Keratinocyte (primary cell): ENCODE results near the gene TSC22D2. TPM values are rescaled to one million over a fixed set of nuclear protein-coding genes. Genes with fewer than 3 reads are reported as not detected.

Experiments
- DNase-seq: peaks from one replicate; pipeline ENCODE4 v3.0.0-alpha.2; 2011; ENCODE audit warnings: low read depth, missing footprints, low spot score
- FAIRE-seq: peaks from 2 replicates; lab custom pipeline; 2011; peaks lifted over from hg19 to GRCh38; lab: Jason Lieb, UNC
- H2AFZ ChIP-seq: 2 replicates; pipeline ENCODE4 v1.6.0; 2012; ENCODE audit warnings: low read length, control low read depth, inconsistent platforms; ENCODE audit not compliant: control insufficient read depth
- H3K27ac ChIP-seq: 2 replicates; pipeline ENCODE4 v1.5.1; 2011; ENCODE audit warnings: low read length; ENCODE audit not compliant: control insufficient read depth, insufficient read depth
- H3K27me3 ChIP-seq: 3 replicates; pipeline ENCODE4 v1.6.0; 2011; ENCODE audit warnings: low read length; ENCODE audit not compliant: control insufficient read depth, insufficient read depth; ENCODE audit errors: extremely low read depth
- H3K36me3 ChIP-seq, 2 experiments: 2 replicates in 1 of 2; 3 replicates in 1 of 2; pipeline ENCODE4 v1.5.1; 2011; ENCODE audit warnings: low read length in 2 of 2, mild to moderate bottlenecking in 1 of 2; ENCODE audit not compliant: control insufficient read depth in 2 of 2, insufficient read depth in 2 of 2; ENCODE audit errors: extremely low read depth in 1 of 2
- H3K4me1 ChIP-seq: 3 replicates; pipeline ENCODE4 v1.5.1; 2011; ENCODE audit warnings: low read length; ENCODE audit not compliant: control insufficient read depth, insufficient read depth; ENCODE audit errors: extremely low read depth
- H3K4me2 ChIP-seq: 3 replicates; pipeline ENCODE4 v1.6.0; 2011; ENCODE audit warnings: low read depth, low read length; ENCODE audit not compliant: control insufficient read depth, insufficient read depth; ENCODE audit errors: extremely low read depth
- H3K4me3 ChIP-seq, 3 experiments: fragments of 200-600 bp in 1 of 3; sonication (generic) in 1 of 3; 2 replicates in 2 of 3; 3 replicates in 1 of 3; pipeline ENCODE4 v1.5.1; 2011 to 2016; ENCODE audit warnings: low read length in 3 of 3, mild to moderate bottlenecking in 3 of 3, control low read depth in 2 of 3, inconsistent platforms in 1 of 3, low read depth in 1 of 3, mixed read lengths in 1 of 3, mixed run types in 1 of 3, moderate library complexity in 1 of 3; ENCODE audit not compliant: control insufficient read depth in 2 of 3, insufficient read depth in 2 of 3; ENCODE audit errors: extremely low read depth in 1 of 3
- H3K79me2 ChIP-seq: 2 replicates; pipeline ENCODE4 v1.6.0; 2012; ENCODE audit warnings: low read length; ENCODE audit not compliant: control insufficient read depth, insufficient read depth
- H3K9ac ChIP-seq: 3 replicates; pipeline ENCODE4 v1.6.0; 2011; ENCODE audit warnings: low read length; ENCODE audit not compliant: control insufficient read depth, insufficient read depth; ENCODE audit errors: extremely low read depth
- H3K9me1 ChIP-seq: 3 replicates; pipeline ENCODE4 v1.6.0; 2011; ENCODE audit warnings: low read length; ENCODE audit not compliant: control insufficient read depth, insufficient read depth; ENCODE audit errors: extremely low read depth
- H3K9me3 ChIP-seq: 2 replicates; pipeline ENCODE4 v1.5.1; 2012; ENCODE audit warnings: low read depth, low read length; ENCODE audit not compliant: control insufficient read depth
- H4K20me1 ChIP-seq: 3 replicates; pipeline ENCODE4 v1.6.0; 2011; ENCODE audit warnings: low read length; ENCODE audit not compliant: control insufficient read depth, insufficient read depth; ENCODE audit errors: extremely low read depth
- CTCF ChIP-seq, 3 experiments: IDR thresholded peaks in 1 of 3; conservative IDR thresholded peaks in 1 of 3; optimal IDR thresholded peaks in 1 of 3; 2 replicates in 2 of 3; 3 replicates in 1 of 3; pipeline versions ENCODE3 to v1.5.1; 2011; ENCODE audit warnings: low read length in 3 of 3, mild to moderate bottlenecking in 3 of 3, moderate library complexity in 2 of 3, control low read depth in 1 of 3, inconsistent platforms in 1 of 3; ENCODE audit not compliant: insufficient read depth in 2 of 3; ENCODE audit errors: extremely low read depth in 1 of 3
- EZH2 ChIP-seq: IDR thresholded peaks from one replicate; pipeline ENCODE4 v1.6.1; 2012; ENCODE audit warnings: inconsistent platforms, mild to moderate bottlenecking, low read length, moderate library complexity
- dilution Hi-C: fragments of 300-500 bp; cut with MboI; formaldehyde crosslinking; loops from one replicate; pipeline ENCODE4 v1.7.0; 2020; ENCODE audit warnings: low sequenced_read_pairs; ENCODE audit not compliant: extremely low pct_ligation_motif_present
- polyA plus RNA-seq, 5 experiments: library from polyadenylated mRNA; depleted of rRNA in 3 of 5; stranded (reverse) in 3 of 5; stranded (forward) in 1 of 5; unstranded in 1 of 5; fragments of >200 nt; gene quantifications; 1 replicate in 1 of 5; 2 replicates in 3 of 5; 3 replicates in 1 of 5; pipeline versions ENCODE4 v1.2.1 to v1.2.3, GENCODE V29; 2011 to 2012; ENCODE audit warnings: missing spikeins in 2 of 5, low read depth in 1 of 5, low replicate concordance in 1 of 5

Gene TSC22D2
- polyA plus RNA-seq, 1 donor (not counting 4 experiments of a cell fraction or from before 2014, with no cell fraction given), result 22.3 TPM

- H3K4me2 ChIP-seq, result no peak overlapping the region
- no peak for FAIRE-seq
Measured at GRCh38 chr3:150378301-150378748, 29.8 kb upstream of the TSC22D2 start.

GRCh38 chr3:150379469-150379868, 28.6 kb upstream of the TSC22D2 start:
- TF ChIP-seq EZH2, result no peak
- no peak for TF ChIP-seq CTCF (optimal IDR thresholded peaks at IDR 0.05 in 1 of 3, IDR thresholded peaks at IDR 0.05 in 1 of 3, conservative IDR thresholded peaks at IDR 0.05 in 1 of 3; ENCODE audit: extremely low read depth in 1 of 3, insufficient read depth in 2 of 3, low read length in 3 of 3)

More at GRCh38 chr3:150378301-150378748, 29.8 kb upstream of the TSC22D2 start:
- no peaks in the 10 kb centered on the region for H3K27me3 ChIP-seq
- H3K9me3 ChIP-seq, result no peaks in the 10 kb centered on the region
- dilution Hi-C loops, result no loop called here
- H4K20me1 ChIP-seq, result no peaks in the 10 kb centered on the region
- H2AFZ ChIP-seq, result no peak overlapping the region
- TF ChIP-seq CTCF (optimal IDR thresholded peaks at IDR 0.05 in 1 of 3, IDR thresholded peaks at IDR 0.05 in 1 of 3, conservative IDR thresholded peaks at IDR 0.05 in 1 of 3; ENCODE audit: extremely low read depth in 1 of 3, insufficient read depth in 2 of 3, low read length in 3 of 3), result no peak
- TF ChIP-seq EZH2, result no peak
- DNase-seq, result no peak
- no peak overlapping the region for H3K4me3 ChIP-seq
- H3K79me2 ChIP-seq, result no peaks in the 10 kb centered on the region
- peaks cover 4% of the 10 kb centered on the region for H3K4me1 ChIP-seq
- peaks cover 0 to 6% of the 10 kb centered on the region in 2 experiments for H3K36me3 ChIP-seq
- no peak overlapping the region for H3K9ac ChIP-seq
- no peak overlapping the region for H3K27ac ChIP-seq
- H3K9me1 ChIP-seq, result no peaks in the 10 kb centered on the region

More at GRCh38 chr3:150379469-150379868, 28.6 kb upstream of the TSC22D2 start:
- Histone ChIP-seq H3K4me3 (no peak overlapping the region), H3K9me1 (no peaks in the 10 kb centered on the region), H3K4me1 (peaks cover 4% of the 10 kb centered on the region), H3K9ac (no peak overlapping the region), H3K4me2 (no peak overlapping the region), H3K27ac (no peak overlapping the region), H3K9me3 (no peaks in the 10 kb centered on the region), H2AFZ (no peak overlapping the region), H4K20me1 (no peaks in the 10 kb centered on the region), H3K36me3 (peaks cover 0 to 6% of the 10 kb centered on the region in 2 experiments), H3K27me3 (no peaks in the 10 kb centered on the region), H3K79me2 (no peaks in the 10 kb centered on the region)
- dilution Hi-C loops, result no loop called here
- FAIRE-seq (no peak), DNase-seq (no peak)
